ENCODE data around the gene RANBP3.
"Not testable (repeated sequence)": the region's sequence is repeated elsewhere in the genome, so short reads cannot be mapped to it uniquely, and the experiment has no call there.

The RANBP3 gene

DNA sequence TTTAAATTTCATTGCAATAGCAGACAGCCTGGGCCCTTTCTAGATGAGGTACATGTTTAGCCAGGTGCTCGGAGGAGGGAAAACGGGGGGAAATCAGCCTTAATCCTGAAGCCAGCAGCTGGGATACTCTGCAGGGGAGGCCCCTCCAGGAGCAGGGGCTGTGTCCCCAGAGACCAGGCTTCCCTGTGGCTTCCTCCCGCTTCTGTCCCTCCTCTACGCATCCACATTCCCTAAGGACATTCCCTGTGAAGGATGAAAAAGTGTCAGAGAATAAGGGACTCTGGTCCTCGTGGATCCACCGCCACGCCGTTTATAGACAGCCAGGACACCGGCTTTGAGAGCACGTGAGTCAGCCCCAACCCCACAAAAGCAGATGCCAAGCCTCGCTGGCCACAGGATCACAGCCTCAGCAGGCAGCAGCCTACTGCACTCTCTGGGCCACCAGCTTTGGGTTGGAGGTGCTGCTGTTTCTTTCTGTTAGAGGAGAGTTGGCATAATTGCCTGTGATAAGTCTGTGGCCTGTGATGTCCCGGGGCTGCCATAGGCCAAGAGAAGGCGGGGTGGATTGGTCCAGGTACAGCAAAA lies 36.7 kb upstream of the RANBP3 start:
- TF ChIP-seq, protein P1, sequence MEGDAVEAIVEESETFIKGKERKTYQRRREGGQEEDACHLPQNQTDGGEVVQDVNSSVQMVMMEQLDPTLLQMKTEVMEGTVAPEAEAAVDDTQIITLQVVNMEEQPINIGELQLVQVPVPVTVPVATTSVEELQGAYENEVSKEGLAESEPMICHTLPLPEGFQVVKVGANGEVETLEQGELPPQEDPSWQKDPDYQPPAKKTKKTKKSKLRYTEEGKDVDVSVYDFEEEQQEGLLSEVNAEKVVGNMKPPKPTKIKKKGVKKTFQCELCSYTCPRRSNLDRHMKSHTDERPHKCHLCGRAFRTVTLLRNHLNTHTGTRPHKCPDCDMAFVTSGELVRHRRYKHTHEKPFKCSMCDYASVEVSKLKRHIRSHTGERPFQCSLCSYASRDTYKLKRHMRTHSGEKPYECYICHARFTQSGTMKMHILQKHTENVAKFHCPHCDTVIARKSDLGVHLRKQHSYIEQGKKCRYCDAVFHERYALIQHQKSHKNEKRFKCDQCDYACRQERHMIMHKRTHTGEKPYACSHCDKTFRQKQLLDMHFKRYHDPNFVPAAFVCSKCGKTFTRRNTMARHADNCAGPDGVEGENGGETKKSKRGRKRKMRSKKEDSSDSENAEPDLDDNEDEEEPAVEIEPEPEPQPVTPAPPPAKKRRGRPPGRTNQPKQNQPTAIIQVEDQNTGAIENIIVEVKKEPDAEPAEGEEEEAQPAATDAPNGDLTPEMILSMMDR (conservative IDR thresholded peaks at IDR 0.05) = no peak
- no peak overlapping the region for H3K27ac ChIP-seq

GRCh38 chr19:6012426-6013170 lies 34.7 kb upstream of the RANBP3 start:
- H3K27ac ChIP-seq = no peak overlapping the region
- TF ChIP-seq, protein P1 (conservative IDR thresholded peaks at IDR 0.05) = no peak

DNA sequence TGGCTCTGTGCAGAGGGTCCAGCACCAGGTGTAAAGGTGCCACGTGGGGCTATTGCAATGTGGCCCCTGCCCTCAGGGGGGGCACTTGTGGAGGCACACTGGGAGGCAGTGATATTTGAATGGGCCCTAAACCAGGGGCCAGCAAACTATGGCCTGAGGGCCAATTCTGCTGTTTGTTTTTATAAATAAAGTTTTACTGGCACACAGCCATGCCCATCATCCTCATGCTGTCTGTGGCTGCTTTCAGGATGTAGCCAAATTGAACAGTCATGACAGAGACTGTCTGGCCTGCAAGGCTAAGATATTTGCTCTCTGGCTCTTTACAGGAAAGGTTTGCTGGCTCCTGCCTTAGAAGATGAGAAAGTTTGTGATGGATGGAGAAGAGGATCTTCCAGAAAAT lies 33.9 kb upstream of the RANBP3 start:
- TF ChIP-seq, protein P1 (conservative IDR thresholded peaks at IDR 0.05) = no peak

GRCh38 chr19:6011206-6011605 lies 33.3 kb upstream of the RANBP3 start:
- TF ChIP-seq, protein P1 (conservative IDR thresholded peaks at IDR 0.05) = no peak

More for the DNA sequence above, 33.9 kb upstream of the RANBP3 start:
- no peak overlapping the region for H3K27ac ChIP-seq

DNA sequence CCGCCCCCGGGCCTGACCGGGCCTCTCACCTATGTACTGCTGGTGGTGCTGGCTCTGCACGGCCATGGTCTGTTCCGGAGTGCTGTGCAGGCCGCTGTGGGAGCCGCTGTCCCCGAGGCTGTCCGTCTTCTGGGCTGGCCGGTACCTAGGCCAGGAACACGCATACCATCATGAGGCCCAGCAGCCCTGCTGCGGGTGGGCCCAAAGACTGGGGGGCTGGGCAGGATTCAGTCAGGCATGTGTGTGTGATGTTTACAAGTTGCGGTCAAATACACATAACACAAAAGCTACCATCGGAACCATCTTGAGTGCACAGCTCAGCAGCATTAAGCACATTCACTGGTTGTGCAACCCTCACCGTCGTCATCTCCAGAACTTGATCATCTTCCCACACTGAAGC lies 32.2 kb upstream of the RANBP3 start:
- TF ChIP-seq, protein P1 (conservative IDR thresholded peaks at IDR 0.05) = no peak
- H3K27ac ChIP-seq = no peak overlapping the region

More at GRCh38 chr19:6011206-6011605, 33.3 kb upstream of the RANBP3 start:
- H3K27ac ChIP-seq = no peak overlapping the region

- TF ChIP-seq, protein P1 (conservative IDR thresholded peaks at IDR 0.05) = no peak
- no peak overlapping the region for H3K27ac ChIP-seq
These were observed 29.9 kb upstream of the RANBP3 start for GRCh38 chr19:6007866-6008265.

DNA sequence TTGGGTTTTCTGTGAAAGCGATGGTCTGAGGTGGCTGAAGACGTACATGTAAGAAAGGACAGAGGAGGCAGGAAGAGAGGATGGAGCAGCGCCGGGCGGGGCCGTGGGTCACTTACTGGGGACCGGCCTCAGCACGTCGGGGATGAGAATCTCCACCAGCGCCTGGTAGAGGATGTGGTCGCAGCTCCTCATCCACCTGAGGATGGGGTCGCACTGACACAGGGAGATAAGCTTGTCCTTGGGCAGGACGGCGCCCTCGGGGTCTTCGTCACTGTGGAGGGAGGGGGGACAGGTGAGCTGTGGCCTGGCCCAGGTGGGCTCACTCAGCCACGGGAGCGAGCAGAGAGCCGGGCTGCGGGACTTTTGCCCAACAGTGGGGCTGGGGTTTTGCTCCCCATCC lies 29.0 kb upstream of the RANBP3 start:
- TF ChIP-seq, protein P1 (conservative IDR thresholded peaks at IDR 0.05) = no peak
- no peak overlapping the region for H3K27ac ChIP-seq

- H3K27ac ChIP-seq = not testable (repeated sequence)
These were observed 28.1 kb upstream of the RANBP3 start for GRCh38 chr19:6006070-6006446.

Measured in VCaP (cell line).